NT2/D1 (cell line): Measurements from ENCODE around the gene PDE7B.

Source experiments
- SUZ12 ChIP-seq: IDR thresholded peaks from 2 replicates; pipeline ENCODE4 v1.6.1; 2011; ENCODE audit not compliant: insufficient read length, insufficient read depth; ENCODE audit errors: extremely low read depth
- YY1 ChIP-seq: IDR thresholded peaks from 2 replicates; pipeline ENCODE4 v1.6.1; 2011; ENCODE audit not compliant: insufficient read length, insufficient read depth
- ZNF274 ChIP-seq: IDR thresholded peaks from 2 replicates; pipeline ENCODE4 v1.6.1; 2011; ENCODE audit warnings: mild to moderate bottlenecking, low read depth, low read length

DNA sequence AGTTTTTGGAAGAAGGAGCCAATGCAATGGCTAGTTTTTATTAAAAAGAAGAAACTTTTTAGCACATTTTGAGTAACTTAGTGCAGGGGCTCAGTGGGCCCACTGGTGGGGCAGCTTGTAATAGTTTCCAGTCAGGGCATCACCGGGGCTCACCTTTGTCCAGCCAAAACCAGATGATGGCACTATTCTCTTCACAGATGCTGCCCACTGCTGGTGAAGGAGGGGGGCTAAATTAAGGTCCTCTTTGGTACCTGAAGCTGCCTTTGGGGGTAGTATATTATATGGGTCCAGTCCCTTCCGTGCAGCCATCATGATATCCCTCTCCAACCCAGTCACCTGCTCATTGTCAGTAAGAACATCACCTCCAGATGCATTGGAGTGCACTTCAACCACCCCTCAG is 182.9 kb downstream of the PDE7B start:
- no peak for TF ChIP-seq YY1
- no peak for TF ChIP-seq ZNF274
- no peak for TF ChIP-seq SUZ12
